Non-pigmented ciliary epithelial cell (primary cell): ENCODE measurements around the gene NPAS2.

ENCODE experiments used
- DNase-seq: peaks from one replicate; pipeline ENCODE4 v3.0.0-alpha.2; 2010; ENCODE audit warnings: low read depth

The NPAS2 gene, protein sequence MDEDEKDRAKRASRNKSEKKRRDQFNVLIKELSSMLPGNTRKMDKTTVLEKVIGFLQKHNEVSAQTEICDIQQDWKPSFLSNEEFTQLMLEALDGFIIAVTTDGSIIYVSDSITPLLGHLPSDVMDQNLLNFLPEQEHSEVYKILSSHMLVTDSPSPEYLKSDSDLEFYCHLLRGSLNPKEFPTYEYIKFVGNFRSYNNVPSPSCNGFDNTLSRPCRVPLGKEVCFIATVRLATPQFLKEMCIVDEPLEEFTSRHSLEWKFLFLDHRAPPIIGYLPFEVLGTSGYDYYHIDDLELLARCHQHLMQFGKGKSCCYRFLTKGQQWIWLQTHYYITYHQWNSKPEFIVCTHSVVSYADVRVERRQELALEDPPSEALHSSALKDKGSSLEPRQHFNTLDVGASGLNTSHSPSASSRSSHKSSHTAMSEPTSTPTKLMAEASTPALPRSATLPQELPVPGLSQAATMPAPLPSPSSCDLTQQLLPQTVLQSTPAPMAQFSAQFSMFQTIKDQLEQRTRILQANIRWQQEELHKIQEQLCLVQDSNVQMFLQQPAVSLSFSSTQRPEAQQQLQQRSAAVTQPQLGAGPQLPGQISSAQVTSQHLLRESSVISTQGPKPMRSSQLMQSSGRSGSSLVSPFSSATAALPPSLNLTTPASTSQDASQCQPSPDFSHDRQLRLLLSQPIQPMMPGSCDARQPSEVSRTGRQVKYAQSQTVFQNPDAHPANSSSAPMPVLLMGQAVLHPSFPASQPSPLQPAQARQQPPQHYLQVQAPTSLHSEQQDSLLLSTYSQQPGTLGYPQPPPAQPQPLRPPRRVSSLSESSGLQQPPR

DNA sequence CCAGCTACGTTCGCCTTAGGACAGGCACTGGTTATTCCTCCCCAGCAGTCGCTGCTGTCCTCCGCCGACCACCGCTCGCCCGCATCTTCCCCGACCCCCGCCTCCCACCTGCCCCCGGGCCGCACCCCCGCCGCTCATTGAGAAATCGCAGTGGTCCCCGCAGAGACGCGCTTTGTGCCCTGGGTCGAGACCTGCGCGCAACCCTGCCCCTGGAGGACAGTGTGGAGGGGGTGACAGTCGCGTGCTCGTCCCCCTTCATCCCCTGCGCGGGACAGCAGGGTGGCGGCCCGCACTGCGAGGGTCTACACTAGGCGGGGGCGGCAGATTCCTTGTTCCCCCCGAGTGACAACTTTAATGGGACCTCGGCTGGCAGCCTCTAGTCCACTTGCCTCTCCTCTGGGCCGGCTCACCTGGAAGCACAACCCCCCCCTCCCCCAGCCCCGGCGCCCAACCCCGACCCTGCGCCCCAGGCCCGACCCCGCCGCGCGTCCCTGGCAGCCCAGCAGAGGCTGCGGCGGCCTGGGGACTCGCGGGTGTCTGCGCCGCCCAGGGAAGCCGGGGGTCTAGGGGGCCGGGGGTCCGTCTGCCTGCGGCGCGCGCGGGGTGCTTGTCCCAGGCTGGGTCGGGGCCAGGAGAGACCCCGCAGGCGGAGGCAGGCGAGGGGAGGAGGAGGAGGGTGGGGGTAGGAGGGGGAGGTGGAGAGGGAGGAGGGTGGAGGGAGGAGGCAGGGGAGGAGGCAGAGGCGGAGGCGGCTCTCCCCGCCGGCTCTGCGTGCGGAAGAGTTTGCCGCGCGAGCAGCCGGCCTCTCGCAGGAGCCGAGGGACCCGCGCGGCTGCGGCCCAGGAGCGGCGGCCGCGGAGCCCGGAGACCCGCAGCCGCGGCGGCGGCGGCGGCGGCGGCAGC lies at the start of gene NPAS2:
TSS of gene NPAS2 (plus strand) at position 770 of the 903 bp plus-strand sequence. CDS start 84,616 bp downstream, outside the sequence.
- no peak for DNase-seq

DNA sequence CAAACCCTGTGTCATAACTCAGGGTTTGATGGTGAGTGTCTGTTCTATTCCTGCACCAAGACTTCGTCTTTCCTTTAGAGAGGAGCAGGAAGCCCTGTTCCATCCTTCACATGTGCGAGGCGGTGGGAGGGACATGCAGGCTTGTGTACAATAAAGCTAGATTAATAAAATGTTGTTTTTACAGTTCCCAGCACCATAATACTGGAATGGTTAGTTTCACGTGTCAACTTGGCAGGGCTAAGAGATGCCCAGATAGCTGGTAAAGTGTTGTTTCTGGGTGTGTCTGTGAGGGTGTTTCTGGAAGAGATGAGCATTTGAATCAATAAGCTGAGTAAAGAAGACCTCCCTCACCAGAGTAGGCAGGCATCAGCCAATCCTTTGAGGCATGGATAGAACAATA lies 48.8 kb upstream of the NPAS2 start:
- no peak for DNase-seq

DNA sequence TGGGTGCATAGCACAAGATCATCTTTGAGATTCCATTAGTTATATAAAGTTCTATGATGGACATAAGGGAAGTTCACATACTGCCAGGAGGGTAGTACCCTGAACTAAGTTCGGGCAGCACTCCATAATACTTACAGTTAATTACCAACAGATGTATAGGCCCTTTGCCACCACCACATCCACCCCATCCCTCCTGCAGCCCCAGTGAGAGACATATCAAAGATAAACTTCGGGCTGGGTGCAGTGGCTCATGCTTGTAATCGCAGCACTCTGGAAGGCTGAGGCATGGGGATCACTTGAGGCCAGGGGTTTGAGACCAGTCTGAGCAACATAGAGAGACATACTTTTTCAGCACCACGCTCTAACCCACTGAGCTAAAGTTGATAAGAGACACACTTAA lies 46.4 kb upstream of the NPAS2 start:
- DNase-seq: no peak

DNA sequence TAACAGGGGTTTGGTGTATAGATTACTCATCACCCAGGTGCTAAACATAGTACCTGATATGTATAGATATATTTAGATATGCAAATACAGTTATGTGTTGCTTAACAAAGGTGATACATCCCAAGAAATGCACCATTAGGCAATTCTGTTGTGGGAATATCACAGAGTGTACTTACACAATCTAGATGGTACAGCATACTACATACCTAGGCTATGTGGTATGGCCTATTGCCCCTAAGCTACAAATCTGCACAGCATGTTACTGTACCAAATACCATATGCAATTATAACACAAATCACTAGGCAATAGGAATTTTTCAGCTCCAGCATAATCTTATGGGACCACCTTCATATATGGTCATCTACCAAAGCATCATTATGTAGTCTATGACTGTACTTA lies 43.5 kb upstream of the NPAS2 start:
- DNase-seq: no peak

DNA sequence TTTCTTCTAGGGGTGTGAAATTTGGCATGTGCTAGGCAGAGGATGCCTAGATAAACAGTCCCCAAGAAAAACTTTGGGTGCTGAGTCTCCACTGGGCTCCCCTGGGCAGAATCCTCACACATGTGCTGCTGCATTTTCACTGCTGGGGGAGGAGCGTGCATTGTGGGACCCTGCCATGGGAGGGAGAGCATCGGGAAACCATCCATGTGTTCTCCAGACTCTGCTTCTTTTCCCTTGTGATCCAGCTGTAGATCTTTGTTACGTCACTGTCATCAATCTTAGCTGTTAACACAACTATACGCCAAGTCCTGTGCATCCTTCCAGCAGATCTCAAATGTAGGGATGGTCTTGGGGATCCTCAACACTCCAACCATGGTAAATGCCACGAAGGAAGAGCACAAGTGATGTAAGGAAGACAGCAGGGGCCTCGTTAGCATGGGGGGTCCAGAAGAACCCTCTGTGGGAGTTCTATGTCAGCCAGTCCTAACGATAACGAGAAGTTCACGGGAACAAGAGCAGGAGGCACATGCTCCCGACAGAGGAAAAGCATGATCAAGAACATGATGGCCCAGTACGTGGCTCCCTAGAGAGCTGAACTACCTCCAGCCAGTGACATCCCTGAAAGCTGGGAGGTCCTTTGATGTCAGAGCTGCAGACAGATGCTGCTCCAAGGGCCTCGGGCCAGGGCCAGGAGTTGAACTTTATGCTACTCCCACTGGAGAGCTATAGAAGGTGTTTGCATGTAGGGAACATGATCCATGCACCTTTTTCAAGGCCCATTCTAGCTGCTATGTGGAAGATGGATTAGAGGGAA lies 41.1 kb upstream of the NPAS2 start:
- no peak for DNase-seq

DNA sequence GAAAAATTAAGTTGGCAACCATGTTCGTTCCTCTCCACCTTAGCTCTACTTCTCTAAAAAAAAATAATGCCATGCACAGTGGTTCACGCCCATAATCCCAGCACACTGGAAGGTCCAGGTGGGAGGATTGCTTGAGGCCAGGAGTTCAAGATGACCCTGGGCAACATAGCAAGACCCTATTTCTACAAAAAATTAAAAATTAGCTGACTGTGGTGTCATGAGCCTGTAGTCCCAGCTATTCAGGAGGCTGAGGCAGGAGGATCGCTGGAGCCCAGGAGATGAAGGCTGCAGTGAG lies 40.1 kb upstream of the NPAS2 start:
- no peak for DNase-seq

DNA sequence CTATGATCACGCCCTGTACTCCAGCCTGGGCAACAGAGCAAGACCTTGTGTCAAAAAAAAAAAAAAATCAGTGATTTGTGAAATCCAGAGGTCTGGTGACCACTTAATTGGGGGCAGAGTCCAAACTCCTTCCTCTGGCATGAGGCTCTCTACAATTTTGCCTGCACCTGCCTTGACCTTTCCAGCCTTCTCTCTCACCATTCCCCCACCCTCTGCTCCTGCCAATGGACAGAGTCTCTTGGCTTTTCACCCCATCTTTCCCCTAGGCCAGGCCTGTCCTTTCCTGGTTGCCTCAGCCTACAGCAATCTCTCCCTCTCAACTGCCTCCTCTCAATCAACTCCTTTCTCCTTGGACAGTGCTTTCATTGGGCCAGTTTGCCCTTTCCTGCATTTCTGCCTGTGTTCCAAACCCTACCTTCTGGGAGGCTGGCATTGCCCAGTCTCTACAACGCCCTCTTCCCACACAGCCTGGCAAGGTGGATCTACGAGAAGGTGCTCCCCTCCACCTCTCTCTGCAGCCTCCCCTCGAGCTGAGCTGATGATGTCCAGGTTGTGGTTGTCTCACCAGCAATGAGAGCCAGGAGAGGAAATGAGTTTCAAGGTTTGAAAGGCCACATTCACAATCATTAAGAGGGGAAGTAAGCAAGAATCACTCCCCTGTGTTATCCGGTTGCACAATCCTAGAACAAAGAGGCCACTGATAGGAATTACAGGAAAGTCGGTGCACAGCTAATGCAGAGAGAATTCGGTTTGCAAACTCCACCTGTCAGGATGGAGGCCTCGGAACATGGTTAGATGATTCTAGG lies 39.5 kb upstream of the NPAS2 start:
- DNase-seq: peak; percentile 44

DNA sequence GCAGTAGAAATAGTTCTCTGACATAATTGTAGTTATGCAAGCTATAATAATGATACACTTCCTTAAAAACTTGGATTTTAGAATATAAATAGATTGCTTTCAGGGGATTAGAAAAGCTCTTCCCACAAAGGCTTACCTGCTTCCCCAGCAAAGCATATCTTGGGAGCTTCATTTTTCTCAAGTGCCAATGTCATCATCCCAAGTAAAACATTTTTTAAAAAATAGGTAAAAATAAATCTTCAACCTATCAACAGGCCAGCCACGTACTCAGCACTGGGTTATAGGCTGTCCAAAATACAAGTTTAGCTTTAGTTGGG lies 39.0 kb upstream of the NPAS2 start:
- DNase-seq: no peak

DNA sequence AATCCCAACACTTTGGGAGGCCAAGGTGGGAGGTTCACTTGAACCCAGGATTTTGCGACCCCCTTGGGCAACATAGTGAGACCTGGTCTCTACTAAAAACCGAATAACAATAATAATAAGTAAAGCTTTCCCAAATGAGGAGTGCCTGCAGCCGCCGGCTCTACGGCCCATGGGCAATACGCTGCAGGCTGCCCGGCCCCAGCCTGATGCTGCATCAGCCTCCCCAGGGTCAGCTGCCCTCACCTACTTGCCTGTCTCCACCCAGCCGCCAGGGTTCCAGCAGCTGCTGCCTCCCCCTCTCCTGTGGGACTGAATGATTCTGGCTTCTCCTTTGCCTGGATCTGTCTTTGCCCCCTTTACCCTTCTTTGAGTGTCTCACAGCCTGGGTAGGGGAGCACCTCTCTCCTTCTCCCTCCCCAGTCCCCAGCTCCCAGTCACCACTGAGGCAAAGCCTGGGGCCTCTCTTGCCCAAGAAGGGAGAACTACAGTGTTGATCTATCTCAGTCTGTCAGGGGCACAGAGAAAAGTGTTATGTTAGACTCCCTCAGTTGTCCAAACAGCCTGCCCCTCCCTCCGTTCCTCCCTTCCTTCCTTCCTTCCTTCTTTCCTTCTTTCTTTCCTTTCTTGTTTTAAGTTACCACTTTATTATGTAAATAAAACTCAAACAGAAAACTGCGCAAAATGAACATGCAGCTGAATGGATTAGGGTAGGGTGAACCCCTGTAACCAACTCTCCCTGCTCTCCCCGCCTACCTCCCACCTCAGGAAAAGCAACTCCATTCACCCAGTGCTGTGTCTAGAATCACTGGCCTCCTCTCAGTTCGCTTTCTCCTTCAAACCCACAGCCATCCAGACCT lies 38.2 kb upstream of the NPAS2 start:
- DNase-seq: no peak

DNA sequence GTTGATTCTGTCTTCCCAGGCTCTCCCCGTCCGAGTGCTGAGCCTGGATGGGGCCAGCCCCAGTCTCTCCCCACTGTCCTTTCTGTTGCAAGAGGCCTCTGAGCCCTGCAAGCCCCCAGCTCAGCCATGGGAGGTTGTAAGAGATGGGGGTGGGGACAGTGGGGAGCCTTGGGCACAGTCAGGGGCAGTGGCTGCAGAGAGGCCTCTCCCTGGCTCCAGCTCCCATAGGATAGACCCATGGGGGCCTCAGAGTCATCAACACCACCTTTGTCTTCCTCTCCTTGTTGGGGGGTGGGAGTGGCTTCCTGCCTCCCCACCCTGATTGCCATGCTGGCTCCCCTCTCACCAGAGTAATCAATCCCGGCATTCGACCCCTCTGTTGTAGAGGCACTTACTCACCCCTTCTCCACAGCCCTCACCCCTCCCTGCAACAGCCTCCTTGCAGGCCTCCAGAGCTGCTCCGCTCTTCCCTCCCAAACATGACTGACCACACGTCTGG lies 37.5 kb upstream of the NPAS2 start:
- DNase-seq: no peak

DNA sequence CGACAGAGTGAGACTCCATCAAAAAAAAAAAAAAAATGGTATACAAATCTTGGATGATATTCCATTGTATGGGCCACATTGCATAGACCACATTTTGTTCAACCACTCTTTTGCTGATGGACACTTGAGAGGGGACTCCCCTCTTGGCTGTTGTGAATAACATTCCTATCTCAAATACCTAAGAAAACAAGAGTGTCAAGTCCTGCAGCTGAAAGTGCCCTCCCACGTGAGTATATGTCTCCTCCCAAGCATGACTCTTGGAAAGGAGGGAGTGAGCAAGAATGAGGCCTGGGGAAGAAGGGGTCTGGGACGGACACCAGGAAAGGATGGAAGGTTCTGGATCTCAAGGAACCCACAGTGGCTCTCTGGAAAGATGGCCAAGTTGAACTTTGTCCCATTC lies 36.0 kb upstream of the NPAS2 start:
- DNase-seq: no peak

DNA sequence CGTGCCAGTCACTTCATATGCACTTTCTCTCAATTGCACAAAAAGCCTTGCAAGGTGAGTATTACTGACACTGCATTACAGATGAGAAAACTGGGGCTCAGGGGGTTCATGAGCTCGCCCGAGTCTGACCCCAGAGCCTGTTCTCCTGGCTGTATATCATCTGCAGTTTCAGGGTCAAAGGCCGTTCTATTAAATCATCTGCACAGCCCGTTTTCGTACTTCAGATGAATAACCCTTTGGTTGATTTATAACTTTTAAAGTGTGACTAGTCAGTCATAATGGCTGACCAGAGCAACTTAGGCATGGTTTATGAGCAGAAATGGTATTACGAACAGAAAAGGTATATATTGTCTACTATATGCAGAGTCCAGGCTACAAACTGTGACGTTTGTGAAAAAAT lies 35.3 kb upstream of the NPAS2 start:
- DNase-seq: no peak

DNA sequence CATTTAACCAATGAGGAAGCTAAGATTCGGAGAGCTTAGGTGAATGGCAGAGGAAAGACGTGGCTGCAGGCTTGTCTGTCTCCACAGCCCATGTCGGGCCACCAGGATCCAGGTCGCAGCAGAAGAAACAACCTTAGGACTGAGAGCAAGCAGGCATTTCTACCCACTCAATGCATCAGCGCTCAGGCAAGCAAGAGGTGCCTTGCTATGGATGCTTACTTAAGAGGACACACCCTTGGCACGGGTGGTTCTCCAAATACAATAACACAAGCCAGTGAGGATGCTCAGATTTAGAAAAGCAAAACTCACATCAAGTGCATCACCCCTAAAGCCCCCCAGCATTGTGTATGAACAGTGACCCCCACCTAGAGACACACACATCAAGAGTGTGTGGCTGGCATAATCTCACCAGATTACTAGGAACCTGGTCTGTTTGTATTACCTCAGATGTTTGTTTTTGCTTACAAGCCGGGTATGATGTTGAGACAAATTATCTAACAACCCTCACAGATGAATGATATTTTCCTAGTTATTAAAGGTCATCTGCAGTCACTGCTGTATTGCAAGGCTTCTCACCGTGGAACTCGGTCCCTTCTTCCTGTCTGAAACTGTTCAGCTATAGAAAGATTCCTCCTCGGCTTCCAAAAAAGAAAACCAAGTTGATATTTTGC lies 34.2 kb upstream of the NPAS2 start:
- DNase-seq: no peak

DNA sequence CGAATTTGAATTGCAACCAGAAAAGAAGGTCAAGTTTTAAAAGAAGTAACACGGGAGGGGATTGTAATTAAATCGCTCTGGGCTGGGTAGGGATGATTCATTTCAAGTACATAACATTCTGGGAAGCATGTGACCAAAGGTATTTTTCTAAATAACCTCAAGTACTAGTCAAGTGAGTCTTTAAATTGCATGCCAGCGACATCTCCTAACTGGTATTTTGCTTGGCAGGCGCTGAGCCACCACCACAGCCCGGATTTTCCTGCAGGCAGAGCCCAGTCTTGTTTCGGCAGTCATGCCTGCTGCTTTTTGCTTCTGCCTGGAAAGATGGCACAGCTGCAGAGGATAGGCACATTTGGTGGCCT lies 33.7 kb upstream of the NPAS2 start:
- DNase-seq: peak; percentile 55

DNA sequence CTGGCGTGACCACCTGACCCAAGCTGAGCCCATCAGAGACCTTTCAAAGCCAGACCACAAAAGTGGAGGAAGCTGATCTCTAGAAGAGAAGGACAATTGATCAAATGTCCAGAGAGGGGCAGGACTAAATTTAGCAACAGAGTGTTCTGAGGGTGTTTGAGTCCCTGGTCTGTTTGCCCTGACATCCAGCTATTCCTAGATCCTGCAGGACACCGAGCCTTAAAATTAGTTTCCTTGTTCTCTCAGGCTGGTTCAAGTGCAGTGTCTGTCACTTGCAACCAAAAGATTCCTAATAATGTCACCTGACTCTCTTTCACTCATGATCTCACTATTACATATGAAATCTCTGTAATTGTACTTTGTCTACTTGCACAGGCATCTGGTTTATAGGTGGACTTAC lies 33.0 kb upstream of the NPAS2 start:
- no peak for DNase-seq

DNA sequence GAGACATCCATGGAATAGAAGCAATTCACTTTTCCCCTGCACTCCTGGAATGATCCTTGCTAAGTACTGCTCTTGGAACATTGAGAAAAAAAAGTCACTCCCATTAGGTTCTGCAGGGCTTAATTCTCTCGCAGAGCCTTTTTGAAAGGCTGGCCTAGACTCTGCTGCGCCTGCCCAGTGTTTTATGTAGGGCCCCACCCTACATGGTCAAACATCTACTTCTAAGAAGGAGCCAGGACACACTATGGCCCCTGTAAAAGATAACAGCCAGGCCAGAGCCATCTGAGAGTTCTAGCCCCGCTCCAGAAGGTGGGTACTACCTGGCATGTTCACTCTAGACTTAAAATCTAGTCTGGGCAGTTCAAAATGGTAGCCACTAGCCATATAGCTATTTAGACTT lies 30.6 kb upstream of the NPAS2 start:
- DNase-seq: no peak

DNA sequence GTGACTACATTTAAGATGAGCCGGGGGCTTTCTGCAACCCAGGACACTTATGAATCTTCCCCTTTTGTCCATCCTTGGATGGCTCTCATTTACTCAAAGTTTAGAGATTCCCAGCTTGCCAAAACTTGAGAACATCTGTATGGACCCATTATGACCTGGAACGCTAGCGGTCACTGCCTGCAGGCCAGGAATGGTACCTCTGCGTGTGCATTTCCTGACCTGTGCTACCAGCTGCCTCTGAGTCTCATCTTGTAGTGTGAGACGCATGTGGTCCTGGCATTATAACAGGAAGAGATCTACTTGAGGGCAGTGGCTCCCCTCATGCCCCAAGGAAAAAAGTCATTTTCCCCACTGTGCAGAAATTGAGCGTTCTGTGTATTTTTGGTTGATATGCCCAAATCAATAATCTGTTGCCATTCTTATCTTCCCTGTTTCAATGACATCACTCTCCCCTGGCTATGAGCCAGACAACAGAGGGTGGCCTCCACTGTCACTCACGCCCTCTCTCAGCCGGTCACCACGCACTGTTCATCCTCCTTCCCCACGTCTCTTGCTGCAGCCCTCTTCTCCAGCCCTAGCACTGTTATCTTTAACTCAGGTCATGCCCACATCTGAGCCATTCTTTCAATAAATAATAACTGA lies 28.5 kb upstream of the NPAS2 start:
- DNase-seq: no peak

DNA sequence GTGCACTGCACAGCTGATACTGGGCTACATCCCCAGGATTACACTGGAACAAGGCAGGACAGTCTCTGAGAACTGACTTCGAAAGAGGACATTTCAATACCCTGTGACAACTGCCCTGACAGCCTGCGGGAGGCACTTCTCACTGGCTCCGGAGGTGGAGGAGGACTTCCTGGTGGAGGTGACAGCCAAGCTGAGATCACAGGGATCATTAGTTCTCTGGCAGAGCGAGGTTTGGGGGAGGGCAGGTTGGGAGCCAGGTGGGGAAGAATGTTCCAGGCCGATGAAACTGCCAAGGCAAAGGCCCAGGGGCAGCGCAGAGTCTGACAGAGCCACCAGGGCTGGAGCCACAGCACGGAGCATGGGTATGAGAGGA lies 28.0 kb upstream of the NPAS2 start:
- no peak for DNase-seq

DNA sequence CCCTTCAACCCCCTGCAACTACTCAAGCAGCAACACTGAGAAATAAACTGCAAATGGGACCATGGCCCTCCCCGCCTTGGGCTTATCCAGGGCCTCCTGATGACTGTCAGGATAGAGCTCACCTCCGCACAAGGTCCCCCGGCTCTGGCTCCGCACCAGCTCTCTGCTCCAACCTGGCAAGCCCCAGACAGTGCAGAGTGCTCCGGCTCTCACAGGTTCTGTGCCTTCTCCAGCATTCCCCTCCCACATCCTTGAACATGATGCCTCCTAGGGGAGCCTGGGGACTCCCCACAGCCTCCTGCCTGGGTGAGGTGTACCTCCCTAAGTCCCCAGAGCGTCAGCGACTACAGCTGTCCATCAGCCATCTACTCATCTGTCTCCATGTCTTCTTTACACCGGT lies 26.7 kb upstream of the NPAS2 start:
- DNase-seq: no peak
